Upper lobe of left lung (tissue), 6 donors: ENCODE results near the gene ATP1A2. TPM values are rescaled to one million over a fixed set of nuclear protein-coding genes. Genes with fewer than 3 reads are reported as not detected.

Experiments used
- ATAC-seq, 2 donors: fragments of 200-7000 bp; cut with Tn5 transposase; one replicate each; pipeline ENCODE4 v1.9.1; 2022; ENCODE audit warnings: mild to moderate bottlenecking in 2 of 2, moderate library complexity in 2 of 2; ENCODE audit not compliant: low FRiP score in 2 of 2
- DNase-seq, 2 donors: peaks; one replicate each; pipeline ENCODE4 v3.0.0-alpha.2; 2019 to 2020
- H3K27ac ChIP-seq, 4 donors: fragments of 200-600 bp; sonication (generic); one replicate each; pipeline ENCODE4 v1.5.1; 2016 to 2019
- H3K27me3 ChIP-seq, 4 donors: fragments of 200-600 bp; sonication (generic); one replicate each; pipeline ENCODE4 v1.5.1; 2017 to 2019
- H3K36me3 ChIP-seq, 4 donors: fragments of 200-600 bp; sonication (generic); one replicate each; pipeline ENCODE4 v1.5.1; 2016 to 2019
- H3K4me1 ChIP-seq, 4 donors: fragments of 200-600 bp; sonication (generic); one replicate each; pipeline ENCODE4 v1.5.1; 2018 to 2019
- H3K4me3 ChIP-seq, 4 donors: fragments of 200-600 bp; sonication (generic); one replicate each; pipeline ENCODE4 v1.5.1; 2017 to 2019; ENCODE audit warnings: mild to moderate bottlenecking in 2 of 4, moderate library complexity in 1 of 4
- H3K9me3 ChIP-seq, 4 donors: fragments of 200-600 bp; sonication (generic); one replicate each; pipeline ENCODE4 v1.5.1; 2018 to 2019
- CTCF ChIP-seq, 6 experiments: fragments of 450-650 bp in 4 of 6; fragments of 200-600 bp in 2 of 6; sonication (generic) in 2 of 6; IDR thresholded peaks; one replicate each; pipeline ENCODE4 v1.5.1; 2016 to 2019; ENCODE audit warnings: antibody characterized with exemption in 6 of 6
- EP300 ChIP-seq, 4 donors: sonication (generic); formaldehyde crosslinking; IDR thresholded peaks; one replicate each; pipeline ENCODE4 v1.5.1; 2017; ENCODE audit warnings: antibody characterized with exemption in 4 of 4, control low read depth in 2 of 4
- POLR2A ChIP-seq, 4 donors: fragments of 450-650 bp; IDR thresholded peaks; one replicate each; pipeline ENCODE4 v1.5.1; 2016 to 2017; ENCODE audit warnings: antibody characterized with exemption in 4 of 4, mild to moderate bottlenecking in 2 of 4
- POLR2AphosphoS5 ChIP-seq, 2 donors: sonication (generic); formaldehyde crosslinking; IDR thresholded peaks; one replicate each; pipeline ENCODE4 v1.5.1; 2017; ENCODE audit warnings: antibody characterized with exemption in 2 of 2
- WGBS, 2 donors: methylation state at CpG; one replicate each; pipeline ENCODE4 v1.1.5; 2017 to 2018; 5-methylcytosine and 5-hydroxymethylcytosine counted together
- total RNA-seq, 6 donors: library from RNA; depleted of rRNA in 4 of 6; stranded (reverse); fragments of >200 nt in 4 of 6; gene quantifications; one replicate each; pipeline versions ENCODE4 v1.1.0 to v1.2.1, GENCODE V29; 2016 to 2021
- donor health status: DM: no; HTN: no; CAD: no; lungs with moderate emphysema.
- donor health status: DM: no; HTN: yes; CAD: no; lungs with severe emphysema.

ATP1A2 gene
- total RNA-seq, 6 donors from 2014 or later: 2.2 to 36.7 (median 3.8) TPM

GRCh38 chr1:160070243-160071163 lies 45.1 kb upstream of the ATP1A2 start:
- ATAC-seq (peak; percentile 83 to 97), DNase-seq (peak; percentile 77 to 93)
- Histone ChIP-seq H3K36me3 (no peaks in the 10 kb centered on the region), H3K9me3 (no peaks in the 10 kb centered on the region), H3K27me3 (peaks cover 0 to 11% (median 2%) of the 10 kb centered on the region in 4 donors), H3K4me1 (peaks cover 11 to 16% (median 13%) of the 10 kb centered on the region in 4 donors), H3K27ac (peak overlapping the region in 1 of 4 donors; percentile 23), H3K4me3 (peak overlapping the region; percentile 51 to 60 (median 54))
- 2 to 3% methylated on average over 42 to 43 of the region's 46 CpGs for WGBS, 2 donors
- peak in 1 of 6 experiments; percentile 7 for TF ChIP-seq CTCF (IDR thresholded peaks at IDR 0.05)
- peak in 1 of 4 donors; percentile 39 for TF ChIP-seq POLR2A (IDR thresholded peaks at IDR 0.05)
- no peak for TF ChIP-seq POLR2AphosphoS5 (IDR thresholded peaks at IDR 0.05)
- TF ChIP-seq EP300 (IDR thresholded peaks at IDR 0.05): no peak

- Histone ChIP-seq H3K27me3 (peaks cover 0 to 11% (median 2%) of the 10 kb centered on the region in 4 donors), H3K36me3 (no peaks in the 10 kb centered on the region), H3K4me3 (no peak overlapping the region), H3K4me1 (peaks cover 11 to 16% (median 13%) of the 10 kb centered on the region in 4 donors), H3K9me3 (no peaks in the 10 kb centered on the region), H3K27ac (no peak overlapping the region)
- DNase-seq (no peak), ATAC-seq (no peak)
- WGBS, 2 donors: 84 to 89% methylated on average over 5 of the region's 5 CpGs
- TF ChIP-seq POLR2AphosphoS5 (IDR thresholded peaks at IDR 0.05) (no peak), POLR2A (IDR thresholded peaks at IDR 0.05) (no peak), EP300 (IDR thresholded peaks at IDR 0.05) (no peak), CTCF (IDR thresholded peaks at IDR 0.05) (no peak)
These were observed 44.3 kb upstream of the ATP1A2 start for GRCh38 chr1:160071289-160071688.

GRCh38 chr1:160074865-160075264 lies 40.7 kb upstream of the ATP1A2 start:
- no peak for ATAC-seq
- DNase-seq: no peak
- H3K36me3 ChIP-seq: no peaks in the 10 kb centered on the region
- H3K4me3 ChIP-seq: no peak overlapping the region
- H3K9me3 ChIP-seq: no peaks in the 10 kb centered on the region
- H3K4me1 ChIP-seq: peaks cover 10 to 13% (median 11%) of the 10 kb centered on the region in 4 donors
- no peak overlapping the region for H3K27ac ChIP-seq
- H3K27me3 ChIP-seq: peaks cover 0 to 6% (median 2%) of the 10 kb centered on the region in 4 donors
- TF ChIP-seq POLR2AphosphoS5 (IDR thresholded peaks at IDR 0.05) (no peak), CTCF (IDR thresholded peaks at IDR 0.05) (no peak), EP300 (IDR thresholded peaks at IDR 0.05) (no peak), POLR2A (IDR thresholded peaks at IDR 0.05) (no peak)
- whole genome bisulfite sequencing, 2 donors: 58 to 68% methylated on average over 4 of the region's 4 CpGs

- H3K4me3 ChIP-seq: no peak overlapping the region
- DNase-seq: no peak
- H3K36me3 ChIP-seq: no peaks in the 10 kb centered on the region
- ATAC-seq: no peak
- TF ChIP-seq POLR2A (IDR thresholded peaks at IDR 0.05): no peak
- TF ChIP-seq CTCF (IDR thresholded peaks at IDR 0.05): no peak
- no peak for TF ChIP-seq POLR2AphosphoS5 (IDR thresholded peaks at IDR 0.05)
- TF ChIP-seq EP300 (IDR thresholded peaks at IDR 0.05): no peak
- peak overlapping the region in 1 of 4 donors; percentile 39 for H3K27ac ChIP-seq
- 37 to 47% methylated on average over 2 of the region's 2 CpGs for WGBS, 2 donors
- H3K27me3 ChIP-seq: peaks cover 0 to 2% (median 0%) of the 10 kb centered on the region in 4 donors
- H3K4me1 ChIP-seq: peaks cover under 1 to 6% (median 1%) of the 10 kb centered on the region in 4 donors
- no peaks in the 10 kb centered on the region for H3K9me3 ChIP-seq
These were observed 39.7 kb upstream of the ATP1A2 start for GRCh38 chr1:160075836-160076235.
